Activated CD4-positive, alpha-beta T cell treated with anti-CD3 and anti-CD28 coated beads, Interleukin-2, amount 50 U/mL, for 1 hour (primary cell): Measurements from ENCODE around the gene ISG20L2.
A peak's percentile ranks its signal among the peaks of the same experiment; 100 is the strongest.
"Not testable (repeated sequence)": the region's sequence is repeated elsewhere in the genome, so short reads cannot be mapped to it uniquely, and the experiment has no call there.

Experiments
- DNase-seq: peaks from one replicate; pipeline ENCODE4 v3.0.0-alpha.2; 2020

Gene ISG20L2

GRCh38 chr1:156728599-156729462 is at the start of gene ISG20L2:
TSS of gene ISG20L2 (minus strand) at chr1:156728766. CDS start at chr1:156727652, 1,114 bp downstream.
- peak; percentile 95 for DNase-seq

- DNase-seq = no peak
Observed at GRCh38 chr1:156777573-156777972, 49.0 kb upstream of the ISG20L2 start.

GRCh38 chr1:156776942-156777341 is 48.4 kb upstream of the ISG20L2 start:
- DNase-seq = no peak

- DNase-seq = no peak
Observed at GRCh38 chr1:156775799-156776198, 47.2 kb upstream of the ISG20L2 start.

- DNase-seq = no peak
Observed at GRCh38 chr1:156773607-156774006, 45.0 kb upstream of the ISG20L2 start.

GRCh38 chr1:156772728-156773497 is 44.3 kb upstream of the ISG20L2 start:
- DNase-seq = no peak

GRCh38 chr1:156772222-156772621 is 43.7 kb upstream of the ISG20L2 start:
- no peak for DNase-seq

GRCh38 chr1:156768610-156769295 is 40.2 kb upstream of the ISG20L2 start:
- no peak for DNase-seq

- peak; percentile 41 for DNase-seq
Observed at GRCh38 chr1:156767879-156768604, 39.5 kb upstream of the ISG20L2 start.

GRCh38 chr1:156767101-156767878 is 38.7 kb upstream of the ISG20L2 start, which contains the start of gene PRCC:
TSS of gene PRCC (plus strand) at chr1:156767535. CDS start at chr1:156767772, 237 bp downstream.
- peak; percentile 95 for DNase-seq

- DNase-seq = no peak
Observed at GRCh38 chr1:156766298-156767100, 37.9 kb upstream of the ISG20L2 start.

- DNase-seq = no peak
Observed at GRCh38 chr1:156765666-156766065, 37.1 kb upstream of the ISG20L2 start.

GRCh38 chr1:156765136-156765535 is 36.6 kb upstream of the ISG20L2 start:
- DNase-seq = not testable (repeated sequence)

- DNase-seq = no peak
Observed at GRCh38 chr1:156760796-156761104, 32.2 kb upstream of the ISG20L2 start.

GRCh38 chr1:156760092-156760795 is 31.7 kb upstream of the ISG20L2 start:
- DNase-seq = no peak

- DNase-seq = not testable (repeated sequence)
Observed at GRCh38 chr1:156757572-156758253, 29.1 kb upstream of the ISG20L2 start.

GRCh38 chr1:156756355-156756754 is 27.8 kb upstream of the ISG20L2 start:
- no peak for DNase-seq

- DNase-seq = no peak
Observed at GRCh38 chr1:156755527-156755950, 27.0 kb upstream of the ISG20L2 start.

- no peak for DNase-seq
Observed at GRCh38 chr1:156754219-156754618, 25.7 kb upstream of the ISG20L2 start.
